Subcutaneous abdominal adipose tissue (tissue), 5 donors: ENCODE results near the gene IL4R.
"Not testable (repeated sequence)": the region's sequence is repeated elsewhere in the genome, so short reads cannot be mapped to it uniquely, and the experiment has no call there.

Experiments used
- H3K27ac ChIP-seq: one replicate; pipeline ENCODE4 v1.7.0; 2013; ENCODE audit warnings: low read depth, mild to moderate bottlenecking, inconsistent platforms, low read length, moderate library complexity
- H3K27me3 ChIP-seq, 5 donors: one replicate each; pipeline ENCODE4 v1.7.0; 2013; ENCODE audit warnings: low read length in 5 of 5, inconsistent platforms in 1 of 5; ENCODE audit not compliant: control insufficient read depth in 5 of 5, insufficient read depth in 4 of 5
- H3K36me3 ChIP-seq, 5 donors: one replicate each; pipeline ENCODE4 v1.7.0; 2013; ENCODE audit warnings: low read length in 5 of 5; ENCODE audit not compliant: control insufficient read depth in 5 of 5, insufficient read depth in 5 of 5
- H3K4me1 ChIP-seq, 5 donors: one replicate each; pipeline ENCODE4 v1.7.0; 2013; ENCODE audit warnings: low read length in 5 of 5, mild to moderate bottlenecking in 3 of 5, moderate library complexity in 1 of 5; ENCODE audit not compliant: control insufficient read depth in 5 of 5, insufficient read depth in 5 of 5
- H3K4me3 ChIP-seq, 5 donors: one replicate each; pipeline ENCODE4 v1.7.0; 2013; ENCODE audit warnings: low read length in 5 of 5, low read depth in 1 of 5
- H3K9ac ChIP-seq, 5 donors: one replicate each; pipeline ENCODE4 v1.7.0; 2013; ENCODE audit warnings: low read length in 5 of 5, mild to moderate bottlenecking in 4 of 5, moderate library complexity in 3 of 5
- H3K9me3 ChIP-seq, 5 donors: one replicate each; pipeline ENCODE4 v1.7.0; 2013; ENCODE audit warnings: low read length in 5 of 5; ENCODE audit not compliant: control insufficient read depth in 5 of 5
- donor health status: healthy.
- donor health status: healthy.
- donor health status: healthy.
- donor health status: healthy.
- donor health status: healthy.

The IL4R gene

DNA sequence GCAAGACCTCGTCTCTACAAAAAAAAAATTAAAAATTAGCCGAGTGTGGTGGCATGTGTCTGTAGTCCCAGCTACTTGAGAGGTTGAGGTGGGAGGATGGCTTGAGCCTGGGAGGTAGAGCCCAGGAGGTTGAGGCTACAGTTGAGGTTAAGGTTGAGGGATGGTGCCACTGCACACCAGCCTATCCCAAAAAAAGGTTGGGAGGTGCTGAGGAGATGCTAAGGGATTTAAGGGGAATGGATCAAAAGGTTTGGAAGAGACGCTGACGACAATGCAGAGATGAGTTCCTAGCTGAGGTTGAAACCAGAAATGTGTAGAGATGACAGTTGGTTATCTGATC is 40.5 kb upstream of the IL4R start:
- Histone ChIP-seq H3K27me3 (no peaks in the 10 kb centered on the region), H3K9me3 (no peaks in the 10 kb centered on the region), H3K36me3 (no peaks in the 10 kb centered on the region), H3K27ac (no peak overlapping the region), H3K4me1 (peaks cover 0 to 9% (median 6%) of the 10 kb centered on the region in 5 donors), H3K4me3 (no peak overlapping the region), H3K9ac (no peak overlapping the region)

DNA sequence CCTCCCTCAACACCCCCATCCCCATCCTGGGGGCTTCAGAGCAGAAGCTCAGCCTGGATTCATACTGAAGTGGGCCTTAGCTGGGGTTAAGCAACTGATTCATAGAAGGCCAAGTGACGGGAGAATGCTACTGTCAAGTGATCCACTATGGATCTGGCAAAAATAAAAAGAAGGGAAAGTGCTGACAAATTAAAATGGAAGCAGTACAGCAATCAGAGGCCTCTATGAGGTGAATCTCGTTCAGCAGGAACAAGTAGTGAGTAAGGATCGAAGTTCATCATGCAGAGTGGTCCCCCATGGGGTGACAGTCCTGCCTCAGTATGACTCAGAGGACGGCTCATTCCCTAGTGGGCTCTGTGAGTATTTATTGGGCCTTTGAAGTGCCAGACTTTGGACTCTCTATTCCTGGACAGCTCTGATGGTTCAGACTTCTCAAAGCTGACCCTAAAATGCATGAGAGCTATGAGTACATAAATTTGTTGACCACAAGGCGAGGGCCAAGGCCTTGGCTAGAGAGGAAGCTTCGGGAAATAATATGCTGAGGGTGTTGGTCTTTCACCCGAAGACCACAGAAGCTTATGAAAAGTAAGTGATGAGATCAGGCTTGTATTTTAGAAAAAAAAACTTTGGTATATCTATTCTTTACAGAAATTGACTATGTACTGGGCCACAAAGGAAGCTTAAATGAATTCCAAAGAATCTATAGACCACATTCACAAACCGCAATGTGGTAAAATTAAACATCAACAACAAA is 39.9 kb upstream of the IL4R start:
- Histone ChIP-seq H3K27ac (no peak overlapping the region), H3K4me1 (peaks cover 0 to 6% (median 5%) of the 10 kb centered on the region in 5 donors), H3K27me3 (no peaks in the 10 kb centered on the region), H3K9ac (no peak overlapping the region), H3K36me3 (no peaks in the 10 kb centered on the region), H3K4me3 (no peak overlapping the region), H3K9me3 (no peaks in the 10 kb centered on the region)

DNA sequence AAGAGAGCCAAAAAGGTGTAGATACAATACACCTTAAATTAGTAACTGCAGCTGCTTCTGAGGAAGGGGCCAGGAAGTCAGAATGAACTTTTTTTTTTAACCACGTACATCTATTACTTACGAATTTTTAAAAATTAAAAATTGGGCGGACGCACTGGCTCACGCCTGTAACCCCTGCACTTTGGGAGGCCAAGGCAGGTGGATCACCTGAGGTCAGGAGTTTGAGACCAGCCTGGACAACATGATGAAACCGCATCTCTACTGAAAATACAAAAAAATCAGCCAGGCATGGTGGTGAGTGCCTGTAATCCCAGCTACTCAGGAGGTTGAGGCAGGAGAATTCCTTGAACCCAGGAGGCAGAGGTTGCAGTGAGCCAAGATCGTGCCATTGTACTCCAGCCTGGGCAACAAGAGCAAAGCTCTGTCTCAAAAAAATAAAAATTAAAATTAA is 39.3 kb upstream of the IL4R start:
- not testable (repeated sequence) for H3K4me3 ChIP-seq, H3K27ac ChIP-seq, H3K27me3 ChIP-seq, H3K9me3 ChIP-seq, H3K4me1 ChIP-seq, H3K36me3 ChIP-seq, H3K9ac ChIP-seq

DNA sequence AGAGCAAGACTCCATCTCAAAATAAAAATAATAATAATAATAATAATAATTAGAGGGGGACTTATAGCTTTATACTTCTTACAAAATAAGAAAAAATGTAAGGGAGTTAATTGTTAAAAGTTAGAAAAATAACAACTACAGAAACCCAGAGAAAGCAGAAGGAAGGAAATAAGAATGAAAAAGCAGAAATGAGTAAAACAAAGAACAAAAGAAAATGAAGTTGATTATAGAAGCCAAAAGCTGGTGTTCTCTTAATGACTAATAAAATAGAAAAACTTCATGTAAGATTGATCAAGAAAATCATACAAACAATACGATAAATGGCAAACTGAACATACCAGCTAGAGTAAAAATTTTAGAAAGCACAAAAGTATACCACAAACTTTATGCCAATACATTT is 38.4 kb upstream of the IL4R start:
- Histone ChIP-seq H3K9me3 (no peaks in the 10 kb centered on the region), H3K36me3 (no peaks in the 10 kb centered on the region), H3K9ac (no peak overlapping the region), H3K4me3 (no peak overlapping the region), H3K4me1 (no peaks in the 10 kb centered on the region), H3K27me3 (no peaks in the 10 kb centered on the region), H3K27ac (no peak overlapping the region)

DNA sequence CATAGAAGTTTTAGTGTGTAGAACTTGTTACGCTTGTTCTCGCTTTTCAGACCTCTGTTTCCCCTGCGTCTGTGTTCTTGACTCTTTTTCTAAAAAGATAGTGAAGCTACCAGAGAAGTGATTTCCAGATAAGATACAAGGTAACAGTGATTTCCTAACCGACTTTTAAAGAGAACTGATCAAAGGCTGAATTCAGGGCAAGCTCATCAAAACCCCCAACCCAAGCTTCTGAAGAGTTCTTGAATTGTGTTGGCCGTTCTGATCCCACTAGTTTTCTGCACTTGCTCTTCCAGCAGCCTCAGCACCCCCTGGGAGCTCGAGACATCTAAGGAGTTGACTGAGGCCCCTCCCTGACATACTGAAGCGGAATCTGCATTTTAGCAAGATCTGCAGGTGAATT is 32.5 kb upstream of the IL4R start:
- H3K27me3 ChIP-seq: no peaks in the 10 kb centered on the region
- H3K9ac ChIP-seq: no peak overlapping the region
- H3K4me1 ChIP-seq: peaks cover 0 to 7% (median 3%) of the 10 kb centered on the region in 5 donors
- no peaks in the 10 kb centered on the region for H3K36me3 ChIP-seq
- no peak overlapping the region for H3K4me3 ChIP-seq
- no peaks in the 10 kb centered on the region for H3K9me3 ChIP-seq
- H3K27ac ChIP-seq: no peak overlapping the region

DNA sequence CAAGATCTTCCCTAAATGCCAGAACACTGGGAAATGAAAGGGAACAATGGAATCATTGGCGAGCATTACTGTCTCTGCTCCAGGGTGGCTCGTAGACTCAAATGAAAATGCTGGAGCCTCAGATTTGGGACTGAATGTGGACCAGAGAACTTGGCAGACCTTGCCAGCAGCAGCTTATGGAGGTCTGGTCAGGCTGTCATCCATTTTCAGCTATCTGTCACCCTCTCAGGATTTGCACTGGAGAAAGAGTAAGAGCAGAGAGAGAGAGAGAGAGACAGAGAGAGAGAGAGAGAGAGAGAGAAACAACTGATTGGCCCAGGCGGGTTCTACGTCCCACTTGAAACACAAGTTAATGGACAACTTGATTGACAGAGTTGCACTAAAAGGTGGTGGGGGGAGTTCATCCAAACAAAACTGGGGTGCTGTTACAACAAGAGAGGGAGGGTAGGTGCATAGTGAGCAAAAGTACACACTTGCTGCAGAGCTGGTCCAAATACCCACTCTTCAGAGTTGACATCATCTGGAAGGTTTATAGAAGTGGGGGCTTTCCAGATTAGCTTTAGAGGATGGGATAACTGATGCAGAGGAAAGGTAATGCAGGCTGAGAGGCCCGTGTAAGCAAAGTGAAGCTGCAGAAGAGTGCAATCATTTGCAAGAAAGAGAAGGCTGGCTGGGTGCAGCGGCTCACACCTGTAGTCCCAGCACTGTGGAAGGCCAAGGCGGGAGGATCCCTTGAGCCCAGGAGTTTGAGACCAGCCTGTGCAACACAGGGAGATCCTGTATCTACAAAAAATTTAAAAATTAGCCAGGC is 28.7 kb upstream of the IL4R start:
- no peak overlapping the region for H3K9ac ChIP-seq
- no peaks in the 10 kb centered on the region for H3K9me3 ChIP-seq
- H3K27ac ChIP-seq: no peak overlapping the region
- no peak overlapping the region for H3K4me3 ChIP-seq
- H3K4me1 ChIP-seq: peaks cover 0 to 17% (median 5%) of the 10 kb centered on the region in 5 donors
- no peaks in the 10 kb centered on the region for H3K36me3 ChIP-seq
- no peaks in the 10 kb centered on the region for H3K27me3 ChIP-seq

DNA sequence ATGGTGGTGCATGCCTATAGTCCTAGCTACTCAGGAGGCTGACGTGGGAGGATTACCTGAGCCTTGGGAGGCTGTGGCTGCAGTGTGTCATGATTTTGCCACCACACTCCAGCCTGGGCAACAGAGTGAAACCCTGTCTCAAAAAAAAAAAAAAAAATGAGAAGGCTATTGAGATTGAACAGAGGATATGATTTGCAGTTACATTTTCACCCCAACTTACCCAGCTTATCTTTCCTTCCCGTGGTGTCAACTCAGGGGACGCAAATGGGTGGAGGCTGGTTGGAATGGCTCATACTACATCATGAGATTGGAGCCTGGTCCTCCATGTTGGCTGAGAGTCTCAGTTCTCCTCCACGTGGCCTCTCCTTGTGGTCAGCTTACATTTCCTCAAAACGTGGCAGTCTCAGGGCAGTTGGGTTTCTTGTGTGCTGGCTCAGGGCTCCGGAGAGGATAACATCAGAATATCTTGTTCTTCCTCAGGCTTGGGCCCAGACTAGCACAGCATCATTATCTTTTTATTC is 28.0 kb upstream of the IL4R start:
- peaks cover 0 to 17% (median 5%) of the 10 kb centered on the region in 5 donors for H3K4me1 ChIP-seq
- no peaks in the 10 kb centered on the region for H3K9me3 ChIP-seq
- H3K27ac ChIP-seq: no peak overlapping the region
- no peak overlapping the region for H3K9ac ChIP-seq
- H3K4me3 ChIP-seq: no peak overlapping the region
- H3K36me3 ChIP-seq: no peaks in the 10 kb centered on the region
- no peaks in the 10 kb centered on the region for H3K27me3 ChIP-seq

DNA sequence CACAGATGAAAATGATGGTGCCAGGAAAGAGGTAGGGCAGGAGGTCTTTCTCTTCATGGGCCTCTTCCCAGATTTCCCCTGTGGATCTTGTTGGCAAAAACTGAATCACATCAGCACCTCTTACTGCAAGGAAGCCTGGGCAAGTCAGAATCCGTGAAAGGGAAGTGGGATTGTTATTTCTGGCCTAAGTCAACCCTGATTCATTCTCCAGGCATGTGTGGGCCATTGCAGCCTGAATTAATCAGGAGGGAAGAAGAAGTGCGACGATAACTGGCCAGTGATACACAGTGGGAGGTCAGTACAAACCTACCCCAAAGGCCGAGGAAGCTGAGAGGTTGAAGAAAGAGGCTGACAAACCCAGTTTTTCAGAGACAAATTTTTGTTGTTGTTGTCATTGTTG is 27.3 kb upstream of the IL4R start:
- no peaks in the 10 kb centered on the region for H3K9me3 ChIP-seq
- no peak overlapping the region for H3K4me3 ChIP-seq
- H3K27me3 ChIP-seq: peaks cover 0 to 2% (median 0%) of the 10 kb centered on the region in 5 donors
- no peaks in the 10 kb centered on the region for H3K36me3 ChIP-seq
- no peak overlapping the region for H3K9ac ChIP-seq
- H3K27ac ChIP-seq: peak overlapping the region; percentile 8
- peaks cover 0 to 17% (median 5%) of the 10 kb centered on the region in 5 donors for H3K4me1 ChIP-seq

DNA sequence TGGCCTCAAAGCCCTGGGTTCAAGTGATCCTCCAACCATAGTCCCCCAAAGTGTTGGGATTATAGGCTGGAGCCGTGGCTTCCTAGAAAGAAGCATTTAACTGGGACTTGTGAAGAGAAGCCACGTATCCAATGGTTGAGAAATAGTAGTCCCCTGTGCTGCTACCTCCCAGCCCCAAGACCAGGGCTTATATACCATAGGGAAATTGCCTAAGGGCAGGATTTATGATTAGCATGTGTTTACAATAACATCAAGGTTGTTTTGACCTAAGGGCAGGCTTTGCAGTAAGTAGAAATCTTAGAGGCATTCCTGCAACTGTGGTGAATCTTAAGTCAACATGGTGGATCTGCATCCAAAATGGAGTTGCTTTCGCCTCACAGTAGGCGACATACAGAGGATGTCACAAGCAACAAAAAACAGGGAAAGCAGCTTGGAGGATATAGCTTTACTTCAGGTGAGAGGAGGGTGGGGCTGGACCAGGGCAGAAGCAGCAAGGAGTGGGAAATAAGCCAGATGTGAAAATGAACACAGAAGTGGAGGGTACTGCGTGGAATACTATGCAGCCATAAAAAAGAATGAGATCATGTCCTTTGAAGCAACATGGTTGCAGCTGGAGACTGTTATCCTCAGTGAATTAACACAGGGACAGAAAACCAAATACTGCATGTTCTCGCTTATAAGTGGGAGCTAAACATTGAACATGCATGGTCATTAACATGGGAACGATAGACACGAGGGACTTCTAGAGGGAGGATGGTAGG is 26.5 kb upstream of the IL4R start:
- H3K36me3 ChIP-seq: no peaks in the 10 kb centered on the region
- peaks cover 0 to 18% (median 5%) of the 10 kb centered on the region in 5 donors for H3K4me1 ChIP-seq
- H3K27ac ChIP-seq: peak overlapping the region; percentile 8
- H3K4me3 ChIP-seq: no peak overlapping the region
- no peak overlapping the region for H3K9ac ChIP-seq
- H3K9me3 ChIP-seq: no peaks in the 10 kb centered on the region
- peaks cover 0 to 2% (median 0%) of the 10 kb centered on the region in 5 donors for H3K27me3 ChIP-seq
